Activated naive CD4-positive, alpha-beta T cell treated with anti-CD3 and anti-CD28 coated beads, Interleukin-2, amount 50 U/mL, for 16 hours (primary cell): ENCODE data around the gene STK39.
"Not testable (repeated sequence)": the region's sequence is repeated elsewhere in the genome, so short reads cannot be mapped to it uniquely, and the experiment has no call there.

Source experiments
- DNase-seq: peaks from one replicate; pipeline ENCODE4 v3.0.0-alpha.2; 2020

The STK39 gene

DNA sequence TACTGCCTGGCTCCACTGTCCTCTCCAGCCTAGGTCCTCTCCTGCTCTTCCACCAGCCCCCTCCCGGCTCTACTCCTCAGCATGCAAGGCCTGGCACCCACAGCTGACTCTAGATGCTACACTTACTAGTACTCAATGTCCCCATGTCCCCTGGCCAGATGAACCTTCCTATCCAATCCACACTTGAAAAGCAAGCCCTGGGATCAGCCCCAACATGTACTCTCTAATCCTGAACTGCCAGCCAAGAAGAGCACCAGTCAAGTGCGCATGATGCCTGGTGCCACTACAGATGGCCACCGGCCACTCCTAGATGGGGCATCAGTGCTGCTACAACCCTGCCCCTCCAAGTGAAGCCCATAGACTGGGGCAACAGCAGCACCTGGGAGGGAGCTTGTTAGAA, 168.2 kb downstream of the STK39 start:
- DNase-seq: no peak

DNA sequence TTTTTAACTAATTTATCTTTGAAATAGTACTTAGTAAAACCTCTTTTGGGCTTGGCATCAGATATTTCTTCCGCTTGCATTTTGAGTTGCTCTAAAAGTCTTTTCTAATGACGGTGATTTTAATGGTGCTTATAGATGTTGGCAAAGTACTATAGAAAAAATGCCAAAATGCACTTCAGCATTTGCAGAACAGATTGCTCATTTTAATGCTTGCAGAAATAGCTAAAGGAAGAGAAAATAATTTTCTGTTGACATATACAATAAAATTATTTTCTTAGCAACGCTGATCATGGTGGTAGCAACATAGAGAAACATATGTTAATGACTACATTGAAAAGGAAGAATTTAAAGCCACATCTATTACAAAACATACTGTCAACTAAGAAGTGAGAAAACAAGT, 170.7 kb downstream of the STK39 start:
- DNase-seq: no peak

DNA sequence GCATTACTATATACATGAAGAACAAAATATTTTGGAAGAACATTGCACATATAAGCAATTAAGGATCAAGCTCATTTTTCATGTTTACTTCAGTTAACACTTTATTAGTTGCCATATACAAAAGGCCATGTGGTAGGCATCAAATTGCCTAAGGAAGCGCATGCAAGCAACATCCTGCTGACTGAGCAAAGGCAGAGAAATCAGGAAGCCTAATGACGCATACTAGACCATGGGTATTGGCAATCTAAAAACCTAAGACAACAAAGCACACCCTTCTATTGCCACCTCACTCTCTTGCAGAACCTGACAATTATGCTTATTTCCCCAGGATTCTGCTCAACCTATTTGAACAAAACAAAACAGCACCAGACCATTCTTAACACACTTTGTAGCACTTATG, 171.9 kb downstream of the STK39 start:
- DNase-seq: no peak

GRCh38 chr2:168072626-168073303, 174.6 kb downstream of the STK39 start:
- no peak for DNase-seq

- DNase-seq: no peak
Observed at GRCh38 chr2:168064011-168064998, 183.1 kb downstream of the STK39 start.

DNA sequence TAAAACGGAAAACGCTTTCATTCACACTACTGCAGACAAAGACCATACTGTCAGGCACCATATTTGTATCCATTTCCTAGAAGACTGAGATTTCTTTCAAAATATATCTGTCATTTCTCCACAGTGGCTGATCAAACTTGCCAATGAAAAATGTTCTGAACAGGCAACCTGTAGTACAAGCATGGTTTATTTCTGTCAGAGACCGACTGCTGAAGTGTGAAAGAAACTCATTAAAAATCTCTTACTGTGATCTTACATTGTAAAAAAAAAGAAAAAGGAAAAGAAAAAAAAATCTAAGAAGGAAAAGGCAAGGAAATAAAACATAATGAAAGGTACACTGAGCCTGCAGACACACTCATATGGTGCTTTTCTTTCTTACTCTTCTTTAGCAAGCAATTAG, 184.5 kb downstream of the STK39 start:
- DNase-seq: no peak

GRCh38 chr2:168062054-168062453, 185.3 kb downstream of the STK39 start:
- DNase-seq: no peak

GRCh38 chr2:168060986-168061750, 186.2 kb downstream of the STK39 start:
- no peak for DNase-seq

- DNase-seq: no peak
Observed at GRCh38 chr2:168059758-168060157, 187.6 kb downstream of the STK39 start.

GRCh38 chr2:168058675-168059074, 188.7 kb downstream of the STK39 start:
- DNase-seq: no peak

GRCh38 chr2:168056242-168056787, 191.1 kb downstream of the STK39 start:
- no peak for DNase-seq

GRCh38 chr2:168054657-168055056, 192.7 kb downstream of the STK39 start:
- DNase-seq: no peak

DNA sequence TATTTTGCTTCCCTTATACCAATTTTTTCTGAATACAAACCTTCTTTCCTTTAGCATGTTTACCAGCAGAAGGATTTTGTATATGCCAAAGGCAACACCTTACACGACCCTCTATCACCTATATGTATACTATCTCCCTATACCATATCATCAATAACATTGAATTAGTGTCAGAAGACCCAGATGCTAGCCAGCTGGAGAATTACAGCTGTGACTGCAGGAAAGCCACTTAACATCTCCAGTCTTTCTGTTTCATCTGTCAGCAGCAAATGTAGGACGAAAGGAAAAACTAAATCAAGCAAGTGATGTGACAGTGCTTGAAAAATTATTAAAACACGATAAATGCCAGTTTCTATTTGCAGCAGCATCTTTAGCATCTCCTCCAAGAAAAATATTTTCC, 193.7 kb downstream of the STK39 start:
- DNase-seq: no peak

GRCh38 chr2:168052773-168053172, 194.6 kb downstream of the STK39 start:
- DNase-seq: no peak

DNA sequence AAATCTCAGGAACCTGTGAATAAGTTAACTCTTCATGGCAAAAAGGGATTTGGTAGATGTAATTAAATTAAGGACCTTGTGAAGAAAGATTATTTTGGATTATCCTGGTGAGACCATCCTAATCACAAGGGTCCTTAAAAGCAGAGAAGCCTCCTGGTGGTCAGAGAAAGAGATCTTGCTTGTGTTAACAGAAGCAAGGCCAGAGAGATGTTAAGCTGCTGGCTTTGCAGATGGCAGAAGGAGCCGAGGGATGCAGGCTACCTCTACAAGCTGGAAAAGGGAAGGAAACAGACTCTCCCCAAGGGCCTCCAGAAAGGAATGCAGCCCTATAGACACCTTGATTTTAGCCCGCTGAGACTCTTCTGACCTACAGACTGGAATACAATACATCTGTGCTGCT, 197.0 kb downstream of the STK39 start:
- no peak for DNase-seq

GRCh38 chr2:168049609-168050008, 197.8 kb downstream of the STK39 start:
- no peak for DNase-seq

DNA sequence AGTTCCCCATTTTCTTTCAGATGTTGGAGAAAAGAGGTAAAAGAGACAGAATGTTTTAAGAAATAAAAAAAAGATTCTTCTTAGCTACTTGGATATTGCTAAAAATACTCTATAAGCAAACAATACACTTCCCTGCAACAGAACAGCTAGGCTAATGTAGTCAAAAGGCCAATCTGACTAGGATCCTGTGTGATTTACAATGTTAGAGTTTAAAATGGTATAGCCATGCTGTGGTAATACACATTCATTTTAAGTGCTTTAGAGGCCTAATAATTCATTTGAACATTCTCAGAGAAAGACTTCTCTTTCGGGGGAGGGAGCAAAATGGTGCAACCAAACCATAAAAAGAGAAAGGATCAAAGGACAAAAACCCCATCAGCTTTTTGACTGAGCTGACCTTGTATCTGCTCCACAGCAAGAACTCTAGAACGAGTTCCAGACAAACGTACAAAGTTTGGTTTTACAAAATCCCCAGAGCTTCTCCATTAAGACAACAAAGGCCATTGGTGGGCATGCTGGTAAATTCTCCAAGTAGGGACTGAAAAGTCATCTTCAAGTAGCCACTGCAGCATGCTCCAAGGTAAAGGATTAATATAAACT, 200.2 kb downstream of the STK39 start:
- DNase-seq: no peak

DNA sequence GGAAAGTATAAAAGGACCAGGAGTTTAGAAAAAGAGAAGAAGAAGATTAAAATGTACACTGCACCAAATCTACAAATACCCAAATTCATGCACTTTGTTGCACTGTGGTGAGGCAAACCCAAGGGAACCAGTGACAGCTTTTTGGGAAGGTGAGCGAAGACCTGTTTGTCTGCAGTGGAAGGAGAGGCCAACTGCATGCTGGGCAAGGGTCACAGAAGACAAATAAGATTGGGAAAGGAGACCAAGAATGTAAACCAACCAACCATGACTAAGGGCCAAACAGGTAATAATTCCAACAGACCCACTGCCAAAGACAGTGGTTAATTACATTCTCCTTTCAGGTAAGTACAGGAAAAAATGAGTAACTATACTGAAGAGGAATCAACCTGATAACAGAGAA, 202.8 kb downstream of the STK39 start:
- no peak for DNase-seq

GRCh38 chr2:168044176-168044575, 203.2 kb downstream of the STK39 start:
- DNase-seq: no peak

GRCh38 chr2:168042127-168042824, 205.1 kb downstream of the STK39 start:
- DNase-seq: not testable (repeated sequence)

DNA sequence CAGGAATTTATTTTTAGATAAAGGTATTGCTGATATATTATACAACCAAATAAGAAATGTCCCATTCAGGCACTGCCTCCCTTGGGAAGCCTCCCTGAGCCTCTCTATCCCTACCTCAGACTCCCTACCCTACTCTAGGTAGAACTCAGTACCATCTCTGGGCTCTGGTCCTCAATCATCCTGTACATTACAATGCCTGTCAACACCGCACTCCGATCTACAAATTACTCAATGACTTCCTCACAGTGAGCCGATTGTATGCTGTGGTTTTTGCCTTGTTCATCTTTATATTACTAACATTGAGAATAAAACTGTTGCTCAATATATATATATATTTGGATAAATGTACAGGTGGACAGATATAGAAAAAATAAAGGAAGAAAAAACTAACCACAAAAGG, 207.5 kb downstream of the STK39 start:
- DNase-seq: no peak

DNA sequence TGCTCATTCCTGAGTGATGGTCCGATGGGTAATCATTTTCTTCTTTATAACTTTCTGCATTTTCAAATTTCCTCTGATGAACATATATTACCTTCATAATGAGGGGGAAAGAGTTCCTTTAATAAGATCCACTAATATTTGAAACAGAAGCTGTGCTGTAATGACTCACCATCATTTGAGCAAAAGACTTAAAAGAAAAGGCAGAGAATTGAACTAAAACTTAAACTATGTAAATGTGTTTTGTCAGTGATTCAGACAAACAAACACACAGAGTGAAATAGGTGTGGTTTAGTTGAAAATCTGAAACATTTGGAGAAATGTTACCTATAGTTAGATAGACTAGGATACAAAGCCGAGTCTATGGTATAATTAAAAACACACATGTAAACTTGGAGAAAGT, 209.6 kb downstream of the STK39 start:
- DNase-seq: no peak
